HG02759 (cell line): ENCODE data around the gene PTPN2.
"Not testable (repeated sequence)": the region's sequence is repeated elsewhere in the genome, so short reads cannot be mapped to it uniquely, and the experiment has no call there.

Experiments
- ATAC-seq: cut with Tn5 transposase; IDR thresholded peaks from one replicate; pipeline ENCODE4 v1.9.1; 2021; ENCODE audit warnings: mild to moderate bottlenecking, moderate library complexity; ENCODE audit not compliant: unreplicated experiment

Gene PTPN2

DNA sequence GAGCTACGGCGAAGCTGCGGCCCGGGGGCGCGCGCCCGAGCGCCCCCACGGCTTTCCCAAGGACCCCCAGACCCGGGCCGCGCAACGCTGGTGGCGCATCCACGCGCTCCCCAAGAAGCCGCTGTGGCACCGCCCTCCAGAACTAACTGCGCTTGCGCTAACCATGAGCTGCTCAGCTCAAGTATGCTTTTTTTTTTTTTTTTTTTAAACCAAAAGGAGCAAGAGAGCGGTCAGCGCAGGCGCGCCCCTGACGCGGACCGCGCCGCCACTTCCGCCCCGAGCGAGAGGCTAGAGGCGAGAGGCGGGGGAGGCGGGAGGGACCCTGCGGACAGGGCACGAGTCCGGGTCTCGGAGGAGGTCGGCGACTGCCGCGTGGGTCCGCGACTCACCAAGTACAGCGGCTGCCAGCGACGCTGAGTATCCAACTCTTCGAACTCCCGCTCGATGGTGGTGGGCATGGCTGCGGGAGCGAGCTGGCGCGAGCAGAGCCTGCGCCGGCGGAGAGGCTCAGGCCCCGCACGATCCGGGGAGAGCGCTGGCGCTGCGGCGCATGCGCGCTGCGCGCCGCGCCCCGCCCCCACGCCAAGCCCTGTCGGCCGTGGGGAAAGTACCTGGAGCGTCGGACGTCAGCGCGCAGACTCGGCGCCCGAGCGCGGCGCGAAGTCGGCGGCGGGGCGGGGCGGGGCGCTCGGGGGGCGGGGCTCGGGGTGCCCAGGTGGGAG, at the start of gene PTPN2:
PTPN2 (minus strand) TSS at position 554 of the 722 bp plus-strand sequence; CDS start at position 458, 96 bp downstream.
- peak; percentile 80 for ATAC-seq

DNA sequence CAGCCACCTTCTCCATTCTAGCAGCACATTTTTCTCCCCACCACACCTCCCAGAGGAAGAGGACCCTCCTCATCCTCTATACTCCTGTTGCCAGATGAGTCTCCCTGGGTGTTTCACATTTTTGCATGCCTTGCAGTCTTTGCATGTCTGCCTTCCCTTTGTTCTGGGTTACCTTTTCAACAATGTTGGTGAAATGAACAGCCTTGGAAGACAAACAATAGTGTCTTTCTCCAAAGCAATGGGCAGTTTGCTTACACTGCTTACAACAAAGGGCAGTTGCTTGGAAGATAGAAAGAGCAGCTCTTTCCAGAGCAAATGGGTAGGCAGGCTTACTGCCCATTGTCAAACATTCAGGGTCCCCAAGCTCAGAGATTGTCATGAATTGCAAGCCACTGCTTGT, 49.3 kb upstream of the PTPN2 start:
- ATAC-seq = no peak

DNA sequence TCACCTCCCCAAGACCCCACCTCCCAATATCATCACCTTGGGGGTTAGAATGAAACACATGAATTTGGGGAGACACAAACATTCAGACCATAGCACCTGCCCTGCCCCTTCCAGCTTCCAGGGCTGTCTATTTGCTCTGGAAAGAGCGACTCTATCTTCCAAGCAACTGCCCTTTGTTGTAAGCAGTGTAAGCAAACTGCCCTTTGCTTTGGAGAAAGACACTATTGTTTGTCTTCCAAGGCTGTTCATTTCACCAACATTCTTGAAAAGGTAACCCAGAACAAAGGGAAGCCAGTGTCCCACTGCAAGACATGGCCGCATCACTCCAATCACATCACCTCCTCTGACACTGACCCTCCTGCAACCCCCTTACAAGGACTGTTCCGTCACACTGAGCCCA, 46.9 kb upstream of the PTPN2 start:
- ATAC-seq = no peak

DNA sequence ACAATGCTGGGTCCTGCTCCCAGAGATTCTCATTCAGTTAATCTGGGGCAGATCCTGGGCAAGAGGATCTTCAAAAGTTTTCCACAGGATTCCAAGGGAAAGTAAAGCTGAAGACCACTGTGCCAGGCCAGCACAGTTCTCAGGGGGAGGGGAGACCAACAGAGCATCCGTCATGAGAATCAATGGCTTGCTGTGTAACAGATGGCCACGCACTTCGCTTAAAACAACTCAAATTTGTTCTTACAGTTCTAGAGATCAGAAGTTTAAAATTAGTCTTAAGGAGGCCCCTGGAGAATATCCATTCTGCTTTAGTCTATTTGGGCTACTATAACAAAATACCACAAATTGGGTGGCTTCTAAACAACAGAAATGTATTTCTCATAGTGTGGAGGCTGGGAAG, 46.3 kb upstream of the PTPN2 start:
- no peak for ATAC-seq

DNA sequence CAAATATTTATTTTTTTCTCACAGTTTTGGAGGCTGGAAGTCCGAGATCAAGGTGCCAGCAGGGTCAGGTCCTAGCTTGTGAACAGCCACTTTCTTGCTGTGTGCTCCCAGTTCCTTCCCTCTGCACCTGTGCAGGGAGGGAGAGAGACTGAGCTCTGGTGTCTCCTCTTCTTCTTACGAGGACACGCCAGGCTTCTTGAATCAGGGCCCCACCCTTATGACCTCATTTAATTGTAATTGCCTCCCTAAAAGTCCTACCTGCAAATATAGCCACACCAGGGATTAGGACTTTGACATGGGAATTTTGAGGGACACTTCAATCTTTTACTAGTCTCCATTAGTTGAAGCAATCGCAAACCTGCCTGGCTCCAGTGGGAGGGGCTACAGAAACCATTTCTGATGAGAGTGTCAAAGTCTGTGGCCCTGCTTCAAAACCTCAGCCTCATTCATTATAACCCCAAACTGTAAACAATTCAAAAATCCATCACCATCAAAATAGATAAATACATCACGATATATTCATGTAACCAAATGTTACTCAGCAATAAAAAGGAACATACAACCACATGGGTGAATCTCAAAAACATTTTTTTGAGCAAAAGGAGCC, 45.5 kb upstream of the PTPN2 start:
- no peak for ATAC-seq

DNA sequence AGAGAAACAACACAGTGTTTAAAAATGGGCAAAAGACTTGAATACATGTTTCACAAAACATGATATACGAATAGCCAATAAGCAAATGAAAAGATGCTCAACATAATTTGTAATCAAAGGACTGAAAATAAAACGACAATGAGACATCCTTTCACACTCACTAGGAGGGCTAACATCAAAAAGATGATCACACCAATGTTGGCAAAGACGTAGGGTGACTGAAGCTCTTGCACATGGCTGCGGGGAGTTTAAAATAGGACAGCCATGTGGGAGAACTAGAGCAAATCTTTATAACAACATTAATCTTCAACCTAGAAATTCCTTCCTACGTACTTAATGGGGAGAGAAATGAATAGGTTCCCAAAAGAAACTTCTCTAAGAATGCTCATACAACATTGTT, 44.6 kb upstream of the PTPN2 start:
- no peak for ATAC-seq

DNA sequence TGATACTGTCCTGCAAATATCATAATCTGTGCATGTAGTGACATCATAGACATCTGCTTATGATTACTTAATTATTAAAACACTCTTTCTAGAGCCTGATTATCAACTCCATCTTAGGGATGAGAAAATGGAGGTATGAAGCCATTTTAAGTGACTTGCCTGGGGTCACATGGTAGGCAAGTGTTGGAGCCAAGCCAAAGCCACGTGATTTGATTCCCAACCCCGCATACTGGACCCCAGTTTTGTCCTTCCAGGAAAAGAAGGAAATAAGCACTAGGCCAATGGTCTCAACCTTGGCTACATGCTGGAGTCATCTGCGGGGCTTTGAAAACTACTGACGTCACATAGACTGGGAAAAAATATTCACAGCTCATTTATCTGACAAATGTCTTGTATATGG, 44.2 kb upstream of the PTPN2 start:
- no peak for ATAC-seq

DNA sequence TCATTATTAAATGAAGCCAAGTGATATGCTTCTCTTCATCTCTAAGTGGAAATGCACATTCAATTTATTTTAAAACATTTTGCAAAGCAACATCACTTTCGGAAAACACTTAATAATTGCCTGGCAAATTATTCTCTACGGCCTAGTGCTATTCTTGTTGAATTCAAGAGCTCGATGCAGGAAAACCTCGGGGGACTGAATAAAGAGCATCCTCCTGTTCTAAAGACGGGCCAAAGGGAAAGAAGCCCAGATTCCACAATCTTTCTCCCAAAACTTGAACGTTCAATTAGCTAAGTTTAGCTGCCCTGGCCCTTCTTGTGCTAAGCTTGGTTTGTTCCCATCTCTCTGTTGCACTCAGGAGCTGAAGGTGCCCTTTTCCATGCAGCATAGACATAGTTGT, 40.6 kb upstream of the PTPN2 start:
- ATAC-seq = no peak

DNA sequence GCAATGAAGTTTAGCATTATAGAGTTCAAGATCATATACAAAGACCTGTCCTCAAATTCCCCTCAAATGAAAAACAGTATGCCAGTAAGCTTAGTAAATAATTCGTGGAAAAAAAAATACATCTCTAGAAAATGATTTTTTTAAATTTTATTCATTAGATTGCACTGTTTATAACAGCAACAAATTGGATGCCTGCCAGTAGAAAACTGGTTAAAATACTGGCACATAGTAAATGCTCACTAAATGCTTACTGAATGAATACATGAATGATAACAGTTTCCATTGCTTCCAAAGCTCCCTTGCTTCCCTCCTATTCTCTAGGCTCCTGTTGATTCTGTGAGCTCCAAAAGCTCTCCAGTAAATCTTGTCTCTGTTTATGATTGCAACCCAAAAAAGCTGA, 38.2 kb upstream of the PTPN2 start:
- ATAC-seq = no peak

DNA sequence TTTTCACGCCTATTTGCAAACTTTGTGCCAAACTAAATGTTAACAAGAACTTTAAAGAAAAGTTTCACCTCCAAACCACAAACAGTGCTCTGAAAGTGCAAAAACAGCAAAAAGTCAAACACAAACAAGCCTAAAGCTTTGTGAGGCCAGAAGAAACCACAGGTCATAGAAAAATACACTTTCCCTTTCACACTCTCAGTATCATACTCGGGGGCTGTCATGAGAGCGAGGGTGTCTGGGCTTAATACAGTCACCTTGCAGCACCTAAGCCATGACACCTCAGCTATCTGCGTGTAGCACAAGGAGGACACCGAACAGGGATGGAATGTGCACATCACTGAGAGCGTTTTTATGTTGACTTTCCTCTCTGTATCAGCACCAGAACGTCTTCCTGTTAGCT, 37.1 kb upstream of the PTPN2 start:
- ATAC-seq = no peak

DNA sequence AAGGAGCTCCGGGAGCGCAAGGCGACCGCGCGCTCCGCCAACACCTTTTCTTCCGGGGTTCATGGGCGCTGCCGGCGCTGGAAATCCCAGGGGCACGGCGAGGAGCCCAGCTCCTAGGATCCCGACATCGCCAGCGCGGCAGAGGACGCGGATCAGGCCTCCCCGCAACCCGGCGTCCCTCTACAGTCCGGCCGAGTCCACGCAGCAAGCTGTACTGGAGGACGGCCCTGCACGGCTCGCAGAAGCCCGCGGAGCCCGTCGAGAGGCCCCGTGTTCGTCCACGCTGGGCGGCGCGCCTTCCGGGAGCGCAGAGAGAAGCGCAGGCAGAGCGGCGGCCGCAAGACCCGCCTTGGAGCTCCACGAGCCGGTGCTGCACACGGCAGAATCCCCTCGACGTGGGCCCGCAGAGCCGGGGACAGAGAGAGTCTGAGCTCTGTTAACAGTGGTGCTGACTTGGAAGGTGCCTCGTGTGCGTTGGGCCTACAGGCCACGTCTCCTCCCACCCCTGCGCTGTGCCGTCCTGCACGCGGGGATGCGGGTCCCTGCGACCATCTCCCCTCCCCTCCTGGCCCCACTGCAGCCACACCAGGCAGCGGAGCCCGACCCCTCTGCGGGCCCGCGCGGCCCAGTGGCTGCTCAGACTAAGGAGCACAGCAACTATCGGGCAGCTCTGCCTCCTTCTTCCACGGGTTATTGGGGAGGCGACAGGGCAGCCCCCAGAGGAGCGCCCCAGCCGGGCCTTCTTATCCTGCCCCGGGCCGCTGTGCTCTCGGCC, 28.1 kb upstream of the PTPN2 start:
- no peak for ATAC-seq

DNA sequence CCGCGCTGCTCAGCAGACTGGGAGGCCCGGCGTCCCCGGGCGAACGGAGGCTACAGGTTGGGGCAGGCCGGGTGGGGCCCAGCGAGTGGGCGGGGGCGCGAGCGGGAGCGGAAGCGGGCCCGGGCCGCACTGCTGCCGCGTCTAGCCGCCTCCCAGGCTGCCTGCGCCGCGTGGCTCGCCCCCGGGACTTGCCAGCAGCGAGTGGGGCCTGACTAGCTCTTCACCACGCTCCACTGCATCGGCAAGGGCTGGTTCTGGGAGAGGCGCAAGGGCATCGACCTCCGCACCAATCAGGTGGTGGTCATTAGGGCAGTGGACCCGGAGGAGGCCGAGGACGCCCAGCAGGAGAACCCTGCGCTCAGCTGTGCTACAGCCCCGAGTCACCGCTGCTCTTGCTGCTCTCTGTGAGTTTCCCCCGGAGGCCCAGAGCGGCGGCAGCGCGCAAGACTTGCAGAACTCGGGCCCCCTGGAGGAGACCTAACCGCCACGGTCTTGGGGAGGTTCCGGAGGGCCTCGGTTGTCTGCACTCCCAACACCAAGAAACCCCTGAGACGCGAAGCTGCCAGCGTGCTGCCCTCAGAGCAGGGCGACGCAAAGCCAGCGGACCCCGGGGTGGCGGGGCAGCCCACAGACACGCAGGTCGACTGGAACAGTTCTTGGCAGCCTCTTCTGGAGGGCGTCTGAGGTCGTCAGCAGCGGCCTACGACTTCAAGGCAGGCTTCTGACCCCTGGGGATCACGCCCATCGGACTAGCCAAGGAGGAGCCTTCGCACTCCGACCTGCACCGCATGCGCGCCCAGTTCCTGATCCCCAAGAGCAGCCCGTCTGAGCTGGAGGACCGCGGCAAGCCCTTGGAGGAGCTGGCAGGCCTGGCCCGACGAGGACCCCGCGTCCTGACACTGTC, 27.2 kb upstream of the PTPN2 start:
- peak; percentile 72 for ATAC-seq

DNA sequence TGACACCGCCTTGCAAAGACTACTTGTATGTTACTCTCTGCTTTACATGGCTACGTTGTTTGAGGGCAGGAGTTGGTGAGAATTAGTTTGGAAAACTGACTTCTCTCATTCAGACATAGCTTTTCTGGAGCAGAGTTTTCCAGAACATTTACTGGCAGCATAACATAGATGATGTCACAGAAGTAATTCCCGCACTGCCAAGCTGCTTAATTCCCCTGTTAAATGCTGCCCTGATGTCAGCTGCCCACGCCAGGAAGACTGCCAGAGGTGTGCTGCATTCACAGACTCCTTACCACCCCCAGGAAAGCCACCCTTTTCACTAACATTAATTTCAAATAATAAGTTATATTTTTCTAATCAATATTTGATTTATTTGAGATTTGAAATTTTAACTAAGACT, 24.7 kb upstream of the PTPN2 start:
- ATAC-seq = no peak

DNA sequence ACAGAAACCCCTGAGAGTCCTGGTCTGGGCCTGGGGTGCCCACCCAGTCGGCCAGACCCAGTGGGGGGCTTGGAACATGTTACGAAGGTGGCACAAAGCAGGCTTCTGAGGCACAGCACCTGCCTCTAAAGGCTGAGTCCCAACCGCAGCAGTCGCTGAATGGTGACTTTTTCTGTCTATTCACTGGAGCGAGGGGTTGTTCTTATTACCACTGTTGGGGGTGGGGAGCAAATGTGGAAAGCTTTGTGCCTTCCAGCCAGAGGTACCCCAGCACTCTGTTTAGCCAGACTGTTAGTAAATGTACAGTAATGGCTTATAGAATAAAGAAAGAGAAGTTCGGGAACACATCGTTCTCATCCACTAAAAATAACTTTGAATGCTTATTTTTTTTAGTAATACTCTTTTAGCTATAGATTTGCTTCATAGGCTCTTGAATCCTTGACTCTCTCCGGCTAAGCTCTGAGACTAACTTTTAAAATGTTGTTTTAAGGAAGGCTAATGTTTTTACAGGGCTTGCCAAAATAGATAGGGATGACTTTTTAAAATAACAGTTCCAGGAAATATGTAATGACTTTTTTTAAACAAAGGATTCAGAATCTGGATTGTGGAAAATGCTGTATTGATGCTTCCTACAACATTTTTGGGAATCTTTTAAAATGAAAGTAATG, 23.4 kb upstream of the PTPN2 start:
- no peak for ATAC-seq

DNA sequence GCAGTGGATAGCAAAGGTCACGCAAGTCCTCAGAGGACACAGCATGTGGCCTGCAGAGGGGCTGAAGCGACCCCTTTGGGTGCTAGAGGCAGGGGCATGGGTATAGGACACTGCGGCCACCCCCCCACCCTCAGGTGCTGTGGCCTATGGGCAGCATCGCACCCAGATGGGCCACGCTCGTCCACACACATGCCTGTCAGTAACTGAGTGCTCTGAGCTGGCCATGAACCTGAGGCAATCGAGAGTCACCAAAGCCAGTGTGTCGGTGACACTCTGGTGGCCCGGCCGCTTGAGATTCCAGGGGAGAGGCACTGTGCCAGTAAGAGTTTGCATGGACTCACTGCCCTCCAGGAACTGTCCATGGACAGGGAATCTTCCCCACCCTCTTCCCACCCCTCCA, 22.7 kb upstream of the PTPN2 start:
- no peak for ATAC-seq

DNA sequence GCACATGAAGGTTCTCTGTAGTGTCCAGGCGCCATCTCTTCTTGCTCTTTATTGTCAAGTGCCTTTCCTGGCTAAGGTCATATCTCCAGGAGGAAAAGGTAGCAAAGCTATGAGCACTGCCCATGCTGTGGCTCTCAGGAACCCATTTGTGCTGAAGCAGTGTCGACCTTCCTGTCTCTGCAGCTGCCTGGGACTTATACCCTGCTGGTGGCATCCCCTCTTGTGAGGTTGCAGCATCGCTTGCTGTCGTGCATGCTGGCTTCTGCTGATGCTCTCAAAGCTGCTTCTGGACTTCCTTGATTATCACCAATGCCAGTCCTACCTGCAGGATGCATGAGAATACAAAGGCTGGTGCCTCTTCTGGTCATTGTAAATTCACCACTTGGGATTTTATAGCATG, 22.1 kb upstream of the PTPN2 start:
- no peak for ATAC-seq

DNA sequence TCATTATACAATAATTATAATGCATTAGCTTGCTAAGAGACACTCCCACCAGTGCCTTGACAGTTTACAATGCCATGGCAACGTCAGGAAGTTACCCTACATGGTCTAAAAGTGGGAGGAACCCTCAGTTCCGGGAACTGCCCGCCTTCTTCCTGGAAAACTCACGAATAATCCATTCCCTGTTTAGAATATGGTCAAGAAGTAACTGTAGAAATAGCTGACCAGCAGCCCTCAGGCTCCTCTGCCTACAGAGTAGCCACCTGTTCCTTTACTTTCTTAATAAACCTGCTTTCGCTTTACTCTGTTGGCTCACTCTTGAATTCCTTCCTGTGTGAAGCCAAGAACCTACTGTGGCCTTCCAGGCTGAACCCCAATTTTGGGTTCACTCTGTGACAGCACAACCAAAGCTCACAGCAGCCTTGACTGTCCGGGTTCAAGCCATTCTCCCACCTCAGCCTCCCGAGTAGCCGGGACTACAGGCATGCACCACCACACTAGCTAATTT, 20.0 kb upstream of the PTPN2 start:
- no peak for ATAC-seq

DNA sequence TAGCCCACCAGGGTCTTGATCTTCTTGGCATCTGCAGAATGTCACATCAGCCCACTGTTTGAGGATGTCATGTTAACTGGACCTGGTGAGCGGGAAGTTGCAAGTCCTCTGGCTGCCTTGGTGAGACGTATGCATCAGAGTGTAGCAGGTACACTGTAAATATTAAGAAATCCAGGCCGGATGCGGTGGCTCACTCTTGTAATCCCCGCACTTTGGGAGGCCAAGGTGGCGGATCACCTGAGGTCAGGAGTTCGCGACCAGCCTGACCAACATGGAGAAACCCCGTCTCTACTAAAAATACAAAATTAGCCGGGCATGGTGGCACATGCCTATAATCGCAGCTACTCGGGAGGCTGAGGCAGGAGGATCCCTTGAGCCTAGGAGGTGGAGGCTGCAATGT, 17.2 kb upstream of the PTPN2 start:
- ATAC-seq = not testable (repeated sequence)

DNA sequence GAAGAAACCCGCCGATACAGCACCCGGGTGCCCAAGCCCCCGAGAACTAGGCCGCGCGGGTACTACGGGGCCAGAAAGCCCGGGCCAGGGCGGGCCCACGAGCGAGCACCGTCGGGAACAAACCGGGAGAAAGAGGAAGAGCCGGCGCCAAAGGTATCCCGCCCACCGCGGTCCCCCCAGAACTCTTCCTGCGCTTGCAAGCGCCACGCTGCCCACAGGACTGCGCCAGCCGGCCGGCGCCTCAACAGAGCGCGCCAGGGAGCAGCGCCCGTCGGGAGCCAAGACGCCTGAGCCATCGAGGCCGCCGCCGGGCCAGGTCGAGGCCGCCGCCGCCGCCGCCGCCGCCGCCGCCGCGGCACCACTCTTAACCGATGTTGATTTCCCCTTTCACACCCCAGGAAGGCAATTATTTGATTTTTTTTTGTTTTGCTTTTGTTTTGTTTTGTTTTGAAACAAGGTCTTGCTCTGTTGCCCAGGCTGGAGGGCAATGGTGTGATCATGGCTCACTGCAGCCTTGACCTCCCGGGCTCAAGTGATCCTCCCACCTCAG, 12.8 kb upstream of the PTPN2 start:
- not testable (repeated sequence) for ATAC-seq

DNA sequence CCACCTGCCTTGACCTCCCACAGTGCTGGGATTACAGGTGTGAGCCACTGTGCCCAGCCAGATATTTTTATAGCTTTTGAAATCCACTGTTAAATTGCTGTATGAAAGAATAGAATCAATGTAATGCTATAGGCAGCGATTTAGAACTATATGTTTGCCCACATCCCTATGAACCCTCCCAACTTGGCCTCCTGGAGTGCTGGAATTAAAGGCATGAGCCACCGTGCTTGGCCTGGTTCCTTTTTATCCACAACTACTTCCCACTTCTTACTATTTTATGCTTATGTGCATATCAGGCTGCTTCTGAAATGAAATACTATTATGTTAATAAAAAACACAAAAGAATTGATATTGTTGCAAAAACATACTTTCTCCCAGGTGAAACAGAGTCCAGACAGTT, 11.6 kb upstream of the PTPN2 start:
- no peak for ATAC-seq
